DMS79 (cell line): ENCODE data around the gene CTSH.

Experiments
- DNase-seq: peaks from one replicate; lab custom pipeline; 2025; lab: John Stamatoyannopoulos, UW

Gene CTSH

GRCh38 chr15:78944669-78945407 is at the start of gene CTSH:
TSS of gene CTSH (minus strand) at chr15:78945046. CDS start at chr15:78944981, 65 bp downstream.
- peak; percentile 29 for DNase-seq

DNA sequence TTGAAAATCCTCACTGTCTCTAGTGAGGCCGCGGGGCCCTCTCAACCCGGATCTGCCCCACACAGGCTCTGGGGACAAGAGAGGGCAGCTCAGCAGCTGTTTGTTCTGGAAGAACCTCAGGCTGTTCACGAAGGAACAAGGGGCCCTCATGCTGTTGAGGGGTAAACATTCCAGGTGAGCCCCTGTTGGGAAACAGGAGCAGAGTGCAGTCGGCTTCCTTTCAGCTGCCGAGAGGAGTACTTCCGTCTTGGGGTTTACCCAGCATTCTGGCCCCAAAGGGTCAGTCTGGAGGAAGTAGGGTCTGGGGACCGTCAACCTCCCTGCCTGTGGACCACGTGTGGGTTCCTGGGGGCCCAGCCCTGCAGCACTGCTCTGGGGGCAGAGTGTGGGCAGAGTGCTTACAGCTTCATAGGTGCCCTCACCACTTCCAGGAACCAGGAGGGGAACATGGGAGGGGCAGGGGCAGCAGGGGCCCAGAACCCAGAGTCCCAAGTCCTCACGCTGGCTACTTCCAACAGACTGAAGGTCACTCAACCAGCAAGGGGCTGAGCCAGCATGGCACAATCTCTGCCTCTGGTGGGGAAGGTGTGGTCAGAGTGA is 49.2 kb upstream of the CTSH start:
- DNase-seq, result no peak

DNA sequence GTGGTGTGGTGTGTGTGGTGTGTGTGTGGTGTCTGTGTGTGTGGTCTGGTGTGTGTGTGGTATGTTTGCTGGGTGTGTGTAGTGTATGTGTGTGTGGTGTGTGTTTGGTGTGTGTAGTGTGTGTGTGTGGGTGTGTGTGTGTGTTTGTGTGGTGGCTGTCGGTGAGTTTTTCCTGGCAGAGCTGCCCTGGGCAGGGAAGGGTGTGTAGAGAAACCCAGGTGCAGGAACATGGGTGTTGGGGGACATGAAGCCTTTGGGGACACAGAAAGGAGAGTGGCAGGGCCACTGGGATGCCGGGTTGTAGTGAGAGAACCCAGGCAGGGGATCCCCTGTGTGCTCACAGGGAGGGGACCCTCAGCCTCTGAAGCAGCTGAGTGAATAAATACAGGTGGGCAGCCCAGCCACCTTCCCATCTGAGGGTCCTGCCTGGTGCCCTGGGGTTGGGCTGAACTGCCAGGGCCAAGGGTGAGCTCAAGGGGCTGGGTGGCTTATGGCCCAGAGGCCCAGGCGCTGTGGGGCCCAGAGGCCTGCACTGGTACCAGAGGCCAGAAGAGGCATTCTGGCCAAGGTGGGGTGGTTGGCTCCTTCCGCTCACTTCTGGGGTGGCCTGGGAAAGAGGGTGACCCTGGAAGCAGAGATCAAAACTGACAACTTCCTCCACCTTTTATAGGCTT is 48.5 kb upstream of the CTSH start:
- no peak for DNase-seq

DNA sequence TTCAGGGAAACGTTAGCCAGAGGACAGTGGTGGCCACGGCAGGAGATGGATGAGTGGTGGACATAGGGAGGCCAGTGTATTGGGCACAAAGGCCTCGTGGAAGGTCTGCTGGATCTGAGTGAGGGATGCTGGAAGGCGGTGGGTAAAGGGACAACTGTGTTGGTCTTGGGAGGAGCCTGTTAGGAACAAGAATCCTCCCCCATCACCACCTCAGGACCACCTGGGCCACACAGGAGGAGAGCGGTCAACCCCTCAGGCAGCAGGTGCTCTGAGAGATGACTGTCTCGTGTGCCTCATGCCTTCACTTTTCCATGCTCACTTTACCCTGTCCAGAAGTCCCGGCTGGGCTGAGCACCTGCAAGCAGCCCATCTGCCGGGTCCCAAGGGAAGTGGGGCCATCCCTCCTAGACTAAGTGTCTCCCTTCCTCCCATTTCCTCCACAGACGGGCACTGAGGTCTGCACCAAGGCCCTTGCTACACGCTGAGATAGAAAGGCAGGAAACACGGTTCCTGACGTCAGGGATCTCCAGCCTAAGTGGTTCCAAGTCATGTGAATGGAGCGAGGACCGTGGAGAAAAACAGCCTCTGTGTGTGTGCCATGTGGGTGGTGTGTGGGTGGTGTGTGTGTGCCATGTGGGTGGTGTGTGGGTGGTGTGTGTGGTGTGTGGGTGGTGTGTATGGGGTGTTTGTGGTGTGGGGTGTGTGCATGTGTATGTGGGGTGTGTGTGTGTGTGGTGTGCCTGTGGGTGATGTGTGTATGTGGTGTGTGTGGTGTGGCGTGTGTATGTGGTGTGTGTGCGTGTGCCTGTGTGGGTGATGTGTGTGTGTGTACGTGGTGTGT is 47.8 kb upstream of the CTSH start:
- no peak for DNase-seq

DNA sequence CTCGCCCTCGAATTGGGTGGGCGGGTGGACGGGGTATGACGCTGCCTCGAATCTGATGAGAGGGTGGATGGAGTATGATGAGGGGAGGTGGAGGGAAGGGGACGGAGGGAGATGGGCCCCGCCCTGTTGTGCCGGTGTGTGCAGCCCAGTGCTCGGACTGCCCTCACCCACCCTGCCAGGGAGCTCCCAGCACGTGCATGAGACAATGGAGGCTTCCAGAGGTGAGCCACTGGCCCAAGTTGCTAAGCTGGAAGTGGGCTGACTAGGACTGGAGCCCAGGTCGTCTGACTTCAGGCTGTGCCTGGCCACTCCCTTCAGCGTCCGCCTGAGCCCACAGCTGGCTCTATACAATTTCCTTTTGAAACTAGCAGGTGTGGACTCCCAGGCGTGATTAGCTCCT is 47.0 kb upstream of the CTSH start:
- no peak for DNase-seq

GRCh38 chr15:78991476-78991875 is 46.6 kb upstream of the CTSH start:
- no peak for DNase-seq

DNA sequence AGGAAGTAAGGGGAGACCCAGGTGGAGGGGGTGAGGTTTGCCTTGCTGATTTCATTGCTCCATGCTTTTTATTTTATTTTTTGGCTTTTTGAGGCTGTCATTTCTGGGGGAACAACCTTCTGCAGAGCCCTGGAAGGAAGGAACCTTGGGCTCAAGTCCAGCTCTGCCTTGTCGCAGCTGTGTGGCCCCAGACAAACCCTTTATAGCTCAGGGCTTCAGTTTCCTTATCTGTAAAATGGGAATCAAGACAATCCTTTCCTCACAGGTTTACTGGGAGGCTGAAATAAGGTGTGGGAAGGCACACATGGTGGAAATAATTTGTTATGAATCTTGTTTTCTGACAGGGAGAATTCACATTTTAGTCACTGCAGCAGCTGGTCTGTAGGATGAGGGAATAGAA is 45.4 kb upstream of the CTSH start:
- no peak for DNase-seq

GRCh38 chr15:78989701-78990240 is 44.9 kb upstream of the CTSH start:
- DNase-seq, result no peak

- no peak for DNase-seq
Measured at GRCh38 chr15:78988361-78988911, 43.6 kb upstream of the CTSH start.

- DNase-seq, result no peak
Measured at GRCh38 chr15:78987556-78988360, 42.9 kb upstream of the CTSH start.

GRCh38 chr15:78985859-78986475 is 41.1 kb upstream of the CTSH start:
- DNase-seq, result no peak

DNA sequence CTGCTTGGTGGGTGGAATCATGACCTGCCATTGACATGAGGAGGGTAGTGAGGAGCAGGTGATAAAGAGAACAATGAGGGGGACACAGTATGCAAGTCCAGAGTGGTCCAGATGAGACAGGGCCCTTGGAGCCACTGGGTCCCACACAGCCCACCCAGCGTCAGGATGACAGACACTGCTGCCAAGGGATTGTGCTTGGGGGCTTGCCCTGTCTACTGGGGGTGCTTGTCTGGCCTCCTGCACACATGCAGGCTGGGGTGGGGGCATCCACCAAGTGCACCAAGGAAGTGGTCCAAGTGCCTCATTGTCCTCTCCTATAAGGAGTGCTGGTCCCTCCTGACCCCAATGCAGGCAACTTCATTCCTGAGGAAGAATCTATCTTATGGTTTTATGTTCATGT is 39.2 kb upstream of the CTSH start:
- no peak for DNase-seq

DNA sequence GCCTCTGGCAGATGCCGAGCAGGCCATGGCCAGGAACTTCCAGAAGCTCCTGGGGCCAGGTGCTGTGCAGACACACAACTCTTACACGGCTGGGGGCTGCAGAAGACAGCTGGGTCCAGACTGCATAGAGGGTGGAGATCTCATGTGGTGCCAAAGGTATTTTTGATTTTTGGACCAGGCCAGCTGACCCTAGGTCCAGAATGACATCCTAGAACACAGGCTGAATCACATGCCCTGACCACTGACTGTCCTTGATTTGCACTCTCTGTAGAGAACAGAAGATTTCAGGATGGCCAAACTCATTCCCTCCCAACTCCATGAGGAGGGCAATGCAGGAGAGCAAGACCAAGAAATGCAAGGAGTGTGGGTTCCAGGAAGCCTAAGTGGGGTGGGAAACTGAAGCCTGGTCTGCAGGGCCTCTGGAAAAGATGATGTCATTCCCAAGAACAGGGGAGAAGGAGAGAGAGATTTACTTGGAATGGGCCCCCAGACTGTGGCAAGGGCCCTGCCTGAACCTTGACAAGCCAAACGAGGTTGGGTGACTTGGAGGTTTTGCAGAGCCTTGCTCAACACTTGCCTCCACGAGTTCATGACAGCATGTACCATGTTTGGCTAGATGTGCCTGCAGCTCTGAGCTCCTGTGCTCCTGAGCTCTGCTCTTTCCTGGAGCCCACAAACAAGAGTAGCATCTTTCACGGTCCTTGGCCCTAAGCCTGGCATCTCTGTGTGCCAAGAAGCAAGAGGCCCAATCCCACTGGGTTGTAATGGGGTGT is 38.5 kb upstream of the CTSH start:
- DNase-seq, result no peak

GRCh38 chr15:78982736-78983135 is 37.9 kb upstream of the CTSH start:
- DNase-seq, result no peak

- no peak for DNase-seq
Measured at GRCh38 chr15:78981532-78982313, 36.9 kb upstream of the CTSH start.

- DNase-seq, result no peak
Measured at GRCh38 chr15:78979456-78980320, 34.8 kb upstream of the CTSH start.

DNA sequence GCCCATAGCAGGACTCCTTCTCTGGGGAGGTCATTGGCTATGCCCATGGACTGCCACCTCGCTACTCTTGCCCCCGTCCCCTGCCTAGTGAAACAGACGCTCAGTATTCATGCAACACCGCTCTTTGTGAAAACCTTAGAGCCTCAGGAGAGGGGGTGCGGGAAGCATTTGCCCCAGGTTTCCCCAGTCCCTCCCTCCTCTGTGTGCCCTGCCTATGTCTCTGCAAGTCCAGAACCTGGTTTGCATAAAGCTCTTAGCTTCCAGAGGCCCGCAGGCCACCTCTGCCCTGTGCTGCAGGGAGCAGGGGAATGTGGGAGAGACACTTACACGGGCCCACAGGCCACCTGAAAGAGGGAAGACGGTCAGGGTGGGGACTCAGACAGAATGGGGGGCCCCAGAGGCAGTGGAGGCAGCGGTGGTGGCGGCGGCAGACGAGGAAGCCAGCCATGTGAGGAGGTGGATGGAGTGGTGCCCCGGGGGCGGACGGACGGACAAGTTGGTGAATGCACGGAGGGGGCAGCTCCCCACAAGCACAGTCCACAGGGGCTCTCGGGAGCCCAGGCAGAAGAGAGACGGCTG is 33.8 kb upstream of the CTSH start:
- DNase-seq, result no peak
